ENCODE measurements around the gene CHD5.

The CHD5 gene

GRCh38 chr1:6172549-6172948 lies 7.6 kb downstream of the CHD5 start:
- DNase-seq: no peak

- DNase-seq: no peak
These were observed 8.5 kb downstream of the CHD5 start for GRCh38 chr1:6171548-6172124.

- DNase-seq: no peak
These were observed 9.3 kb downstream of the CHD5 start for GRCh38 chr1:6170742-6171201.

GRCh38 chr1:6170116-6170741 lies 9.9 kb downstream of the CHD5 start:
- no peak for DNase-seq

- no peak for DNase-seq
These were observed 11.1 kb downstream of the CHD5 start for GRCh38 chr1:6168947-6169586.

- no peak for DNase-seq
These were observed 12.5 kb downstream of the CHD5 start for GRCh38 chr1:6167391-6168303.

GRCh38 chr1:6166655-6167390 lies 13.3 kb downstream of the CHD5 start:
- DNase-seq: no peak

GRCh38 chr1:6166221-6166620 lies 13.9 kb downstream of the CHD5 start:
- DNase-seq: no peak

- DNase-seq: no peak
These were observed 14.6 kb downstream of the CHD5 start for GRCh38 chr1:6165441-6165985.

- DNase-seq: no peak
These were observed 15.1 kb downstream of the CHD5 start for GRCh38 chr1:6165027-6165426.

- no peak for DNase-seq
These were observed 16.0 kb downstream of the CHD5 start for GRCh38 chr1:6163973-6164617.

- no peak for DNase-seq
These were observed 16.7 kb downstream of the CHD5 start for GRCh38 chr1:6163191-6163972.

- no peak for DNase-seq
These were observed 17.3 kb downstream of the CHD5 start for GRCh38 chr1:6162773-6163172.

- no peak for DNase-seq
These were observed 17.8 kb downstream of the CHD5 start for GRCh38 chr1:6162341-6162740.

GRCh38 chr1:6158181-6158580 lies 21.9 kb downstream of the CHD5 start:
- DNase-seq: no peak

GRCh38 chr1:6157528-6158174 lies 22.5 kb downstream of the CHD5 start:
- no peak for DNase-seq

GRCh38 chr1:6157132-6157527 lies 23.0 kb downstream of the CHD5 start:
- no peak for DNase-seq

GRCh38 chr1:6154525-6155319 lies 25.4 kb downstream of the CHD5 start:
- DNase-seq: no peak

GRCh38 chr1:6152882-6153281 lies 27.2 kb downstream of the CHD5 start:
- no peak for DNase-seq

- DNase-seq: no peak
These were observed 27.9 kb downstream of the CHD5 start for GRCh38 chr1:6152181-6152580.
